ENCODE results near the gene TBATA. TPM values are rescaled to one million over a fixed set of nuclear protein-coding genes. Genes with fewer than 3 reads are reported as not detected.

The TBATA gene
- total RNA-seq, 2 donors from 2014 or later, result not detected

DNA sequence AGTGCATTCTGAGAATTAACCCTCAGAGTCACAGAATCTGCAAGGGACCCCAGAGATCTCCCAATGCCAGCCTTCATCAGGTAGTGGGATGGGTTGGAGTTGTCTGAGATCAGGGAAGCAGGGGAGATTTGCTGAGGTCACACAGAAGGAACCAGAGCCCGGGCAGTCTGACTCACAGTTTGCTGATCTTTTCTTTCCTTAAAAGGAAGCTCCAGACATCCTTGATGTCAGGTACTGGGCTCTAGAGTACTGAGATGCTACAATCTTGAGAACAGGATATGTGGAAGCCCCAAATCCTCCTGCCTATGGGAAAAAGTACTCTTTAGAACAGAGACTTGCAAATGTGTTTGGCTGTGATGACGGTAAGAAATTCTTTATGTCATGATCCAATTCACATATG is 706 bp downstream of the TBATA start:
- no peak for ATAC-seq
- H3K36me3 Mint-ChIP-seq, result no peaks in the 10 kb centered on the region
- no peak overlapping the region for H3K27ac Mint-ChIP-seq
- no peaks in the 10 kb centered on the region for H3K9me3 Mint-ChIP-seq
- DNase-seq (ENCODE audit: low spot score in 2 of 2), result no peak

GRCh38 chr10:70784016-70784415 is 1.2 kb downstream of the TBATA start:
- DNase-seq (ENCODE audit: low spot score in 2 of 2), result no peak
- Mint-ChIP-seq H3K36me3 (no peaks in the 10 kb centered on the region), H3K27ac (no peak overlapping the region), H3K9me3 (no peaks in the 10 kb centered on the region)
- ATAC-seq, result no peak

- ATAC-seq (no peak), DNase-seq (ENCODE audit: low spot score in 2 of 2) (no peak)
- no peaks in the 10 kb centered on the region for H3K36me3 Mint-ChIP-seq
- no peak overlapping the region for H3K27ac Mint-ChIP-seq
- no peaks in the 10 kb centered on the region for H3K9me3 Mint-ChIP-seq
Observed at GRCh38 chr10:70782746-70783680, 2.2 kb downstream of the TBATA start.

GRCh38 chr10:70782086-70782745 is 3.0 kb downstream of the TBATA start:
- no peak for ATAC-seq
- Mint-ChIP-seq H3K9me3 (no peaks in the 10 kb centered on the region), H3K36me3 (no peaks in the 10 kb centered on the region), H3K27ac (no peak overlapping the region)
- DNase-seq (ENCODE audit: low spot score in 2 of 2), result no peak

- H3K36me3 Mint-ChIP-seq, result no peaks in the 10 kb centered on the region
- DNase-seq (ENCODE audit: low spot score in 2 of 2) (no peak), ATAC-seq (no peak)
- H3K9me3 Mint-ChIP-seq, result no peaks in the 10 kb centered on the region
- peak overlapping the region in 1 of 2 donors; percentile 14 for H3K27ac Mint-ChIP-seq
Observed at GRCh38 chr10:70781461-70782051, 3.6 kb downstream of the TBATA start.

DNA sequence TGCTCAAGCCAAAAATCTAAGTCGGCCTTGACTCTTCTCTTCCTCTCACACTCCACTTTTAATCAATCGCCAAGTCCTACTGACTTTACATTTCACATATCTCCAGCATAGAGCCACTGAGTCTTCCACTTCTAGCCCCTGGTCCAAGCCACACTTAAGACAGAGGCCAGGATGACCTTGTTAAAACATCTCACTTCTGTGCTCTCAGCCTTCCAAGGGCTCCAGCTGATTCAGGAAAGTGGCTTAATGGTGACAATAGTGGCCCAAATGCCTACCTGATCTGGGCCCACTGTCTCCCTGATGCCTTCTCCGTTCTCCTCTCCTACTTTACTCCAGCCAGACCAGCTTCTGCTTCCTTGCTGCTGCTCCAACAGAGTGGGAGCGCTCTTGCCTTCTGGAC is 4.4 kb downstream of the TBATA start:
- Mint-ChIP-seq H3K36me3 (no peaks in the 10 kb centered on the region), H3K27ac (peak overlapping the region in 1 of 2 donors; percentile 14), H3K9me3 (no peaks in the 10 kb centered on the region)
- DNase-seq (ENCODE audit: low spot score in 2 of 2) (no peak), ATAC-seq (no peak)

GRCh38 chr10:70780370-70780760 is 4.8 kb downstream of the TBATA start:
- Mint-ChIP-seq H3K9me3 (no peaks in the 10 kb centered on the region), H3K27ac (peak overlapping the region in 1 of 2 donors; percentile 14), H3K36me3 (no peaks in the 10 kb centered on the region)
- ATAC-seq, result no peak
- DNase-seq (ENCODE audit: low spot score in 2 of 2), result no peak

DNA sequence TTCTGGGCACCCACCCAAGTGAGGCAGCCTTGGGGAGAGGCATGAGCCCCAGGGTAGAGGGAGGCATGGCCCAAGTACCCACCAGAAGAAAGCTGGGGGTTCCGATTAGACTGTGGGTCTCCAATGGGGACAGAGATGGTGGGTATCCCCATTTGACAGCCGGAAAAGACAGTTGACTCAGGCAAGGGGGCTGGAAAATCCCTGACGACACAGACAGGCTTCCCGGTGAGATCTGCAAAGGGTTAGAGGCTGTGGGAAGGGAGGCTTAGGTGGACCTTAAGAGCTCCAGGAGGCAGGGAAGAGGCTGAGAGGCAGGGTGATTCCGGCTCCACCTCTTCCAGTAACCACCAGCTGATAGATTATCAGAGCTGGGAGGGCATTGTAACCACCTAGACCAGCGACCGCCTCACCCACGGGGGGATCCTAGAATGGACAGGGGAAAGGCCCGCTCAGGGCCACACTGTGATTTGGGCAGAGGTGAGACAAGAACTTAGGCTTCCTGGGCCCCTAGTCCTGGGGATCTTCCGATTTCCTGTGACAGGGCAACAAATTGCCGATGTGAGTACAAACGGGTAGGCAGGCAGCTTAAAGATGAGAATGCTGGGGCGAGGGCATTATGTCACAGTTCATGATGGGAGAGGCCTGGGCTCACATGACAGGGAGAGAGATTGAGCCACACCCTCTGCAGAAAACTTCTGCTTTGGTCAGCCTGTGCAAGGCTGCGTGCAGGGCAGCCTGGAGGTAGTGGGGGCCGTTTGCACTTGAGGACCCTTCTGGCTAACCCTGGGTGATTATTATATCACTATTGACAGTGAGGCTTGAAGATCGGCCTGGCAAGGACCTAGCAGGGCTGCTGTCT is 5.4 kb downstream of the TBATA start:
- Mint-ChIP-seq H3K27ac (peak overlapping the region in 1 of 2 donors; percentile 79), H3K9me3 (no peaks in the 10 kb centered on the region), H3K36me3 (no peaks in the 10 kb centered on the region)
- DNase-seq (ENCODE audit: low spot score in 2 of 2) (no peak), ATAC-seq (no peak)

DNA sequence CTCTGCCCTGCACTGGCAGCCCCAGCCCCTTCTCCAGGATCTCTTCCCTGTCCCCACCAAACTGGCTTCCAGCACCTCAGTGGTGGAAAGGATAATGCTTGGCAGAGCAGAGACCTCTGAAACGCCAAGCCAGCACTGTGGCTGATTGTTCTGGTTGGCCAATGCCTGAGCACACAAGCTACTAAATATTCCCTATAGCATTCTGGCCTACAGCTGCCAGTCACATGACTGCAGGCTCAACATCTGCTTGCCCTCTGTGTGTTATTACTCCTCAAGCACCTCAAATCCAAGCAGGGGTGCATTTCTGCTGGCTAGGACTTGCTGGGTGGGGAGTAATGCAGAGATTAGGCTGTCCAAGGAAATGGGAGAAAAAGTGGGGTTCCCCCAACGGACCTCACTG is 6.1 kb downstream of the TBATA start:
- H3K36me3 Mint-ChIP-seq, result no peaks in the 10 kb centered on the region
- no peak for DNase-seq (ENCODE audit: low spot score in 2 of 2)
- ATAC-seq, result no peak
- H3K27ac Mint-ChIP-seq, result no peak overlapping the region
- H3K9me3 Mint-ChIP-seq, result no peaks in the 10 kb centered on the region

GRCh38 chr10:70778267-70778924 is 6.8 kb downstream of the TBATA start:
- Mint-ChIP-seq H3K27ac (peak overlapping the region in 1 of 2 donors; percentile 89), H3K9me3 (no peaks in the 10 kb centered on the region), H3K36me3 (no peaks in the 10 kb centered on the region)
- DNase-seq (ENCODE audit: low spot score in 2 of 2), result peak in 1 of 2 donors; percentile 43
- no peak for ATAC-seq

DNA sequence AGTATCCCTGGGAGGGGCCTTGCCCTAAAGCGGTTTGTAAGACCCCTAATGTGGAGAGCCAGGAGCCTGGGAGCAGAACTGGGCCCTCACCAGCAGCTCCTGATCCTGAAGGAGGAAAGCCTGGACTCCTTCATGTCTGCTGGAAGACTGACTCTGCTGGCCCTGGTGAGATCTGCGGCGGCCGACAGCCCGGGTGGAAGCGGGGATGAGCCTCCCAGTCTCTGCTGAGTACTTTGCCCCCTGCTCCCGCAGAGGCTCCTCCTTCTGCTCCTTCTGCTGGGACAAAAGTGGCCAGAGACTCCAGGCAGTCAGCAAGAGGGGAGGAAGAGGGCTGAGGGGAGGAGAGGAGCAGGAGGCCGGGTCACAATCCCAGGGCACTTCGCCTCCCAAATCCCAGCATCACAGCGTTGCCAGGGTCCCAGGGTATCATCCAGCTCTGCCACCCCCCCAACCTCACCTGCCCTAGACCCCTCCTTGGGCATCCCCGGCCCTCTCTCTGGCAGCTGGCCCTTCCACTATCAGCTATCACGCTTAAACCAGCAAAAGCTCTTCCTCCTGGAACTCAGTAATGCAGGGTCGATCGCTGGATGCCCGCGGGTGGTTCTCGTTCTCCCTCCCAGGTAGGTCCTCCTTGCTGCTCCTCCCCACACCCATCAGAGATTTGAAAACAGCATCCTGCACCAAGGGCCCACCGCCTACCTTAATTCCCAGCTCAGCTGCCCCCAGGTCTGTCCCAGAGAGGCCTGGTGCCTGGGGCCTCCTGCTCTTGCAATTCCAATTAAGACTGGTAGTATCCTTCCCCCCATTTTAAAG is 7.9 kb downstream of the TBATA start:
- H3K9me3 Mint-ChIP-seq, result no peaks in the 10 kb centered on the region
- H3K27ac Mint-ChIP-seq, result peak overlapping the region in 1 of 2 donors; percentile 44
- H3K36me3 Mint-ChIP-seq, result no peaks in the 10 kb centered on the region
- no peak for ATAC-seq
- no peak for DNase-seq (ENCODE audit: low spot score in 2 of 2)

GRCh38 chr10:70776455-70777005 is 8.6 kb downstream of the TBATA start:
- ATAC-seq (no peak), DNase-seq (ENCODE audit: low spot score in 2 of 2) (peak in 1 of 2 donors; percentile 40)
- H3K36me3 Mint-ChIP-seq, result no peaks in the 10 kb centered on the region
- no peak overlapping the region for H3K27ac Mint-ChIP-seq
- no peaks in the 10 kb centered on the region for H3K9me3 Mint-ChIP-seq

- Mint-ChIP-seq H3K36me3 (no peaks in the 10 kb centered on the region), H3K9me3 (no peaks in the 10 kb centered on the region), H3K27ac (no peak overlapping the region)
- no peak for ATAC-seq
- peak in 1 of 2 donors; percentile 44 for DNase-seq (ENCODE audit: low spot score in 2 of 2)
Observed at GRCh38 chr10:70775679-70776454, 9.3 kb downstream of the TBATA start.

DNA sequence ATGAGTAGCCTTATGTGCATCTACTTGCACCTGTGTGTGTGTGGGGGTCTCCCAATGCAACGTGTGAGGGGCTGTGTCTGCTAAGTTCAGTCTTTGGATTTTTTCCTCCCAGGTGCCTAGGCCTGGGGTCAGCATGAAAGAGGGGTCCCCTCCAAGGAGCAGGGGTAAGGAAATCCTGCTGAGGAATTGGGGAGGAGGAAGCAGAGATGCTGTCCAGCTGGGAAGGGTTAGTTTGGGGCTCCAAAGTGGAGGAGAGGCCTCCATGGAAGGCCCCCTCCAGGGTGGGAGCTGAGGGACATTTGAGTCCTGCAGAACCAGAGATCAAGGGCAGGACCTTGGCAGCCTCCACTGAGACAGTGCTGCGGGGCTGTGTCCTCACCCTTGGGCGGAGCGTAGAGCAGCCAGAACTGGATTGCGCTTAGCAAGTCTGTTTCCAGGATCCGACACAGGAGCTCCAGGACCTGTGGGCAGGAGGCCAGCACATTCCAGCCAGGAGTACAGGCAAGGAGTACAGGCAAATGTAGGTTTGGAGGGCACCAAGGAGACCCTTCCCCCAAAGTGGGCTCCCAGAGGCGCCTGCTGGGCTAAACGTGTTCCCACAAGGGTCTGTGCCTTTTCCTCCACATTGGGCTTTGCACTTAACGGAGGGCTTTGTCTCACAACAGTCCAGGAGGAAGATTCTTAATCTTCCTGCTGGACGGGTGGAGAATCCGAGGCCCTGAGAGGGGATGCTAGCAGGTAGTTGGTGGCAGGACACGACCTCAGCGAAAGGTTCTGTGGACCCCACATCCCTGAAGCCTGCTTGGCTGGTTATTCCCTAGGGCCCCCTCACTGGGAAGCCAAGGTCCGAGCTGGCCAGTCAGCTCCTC is 10.1 kb downstream of the TBATA start:
- DNase-seq (ENCODE audit: low spot score in 2 of 2), result no peak
- Mint-ChIP-seq H3K36me3 (no peaks in the 10 kb centered on the region), H3K27ac (no peak overlapping the region), H3K9me3 (no peaks in the 10 kb centered on the region)
- no peak for ATAC-seq
